Gastrocnemius medialis (tissue), 4 donors: ENCODE measurements around the gene PIRT.

ENCODE experiments used
- POLR2A ChIP-seq, 2 donors: fragments of 450-650 bp; IDR thresholded peaks; one replicate each; pipeline ENCODE4 v1.6.1; 2017; ENCODE audit warnings: antibody characterized with exemption in 2 of 2, mild to moderate bottlenecking in 2 of 2, moderate library complexity in 2 of 2
- TF ChIP-seq, protein P1 (sequence below), 5 experiments: fragments of 450-650 bp in 3 of 5; fragments of 200-600 bp in 2 of 5; sonication (generic) in 2 of 5; IDR thresholded peaks in 4 of 5; conservative IDR thresholded peaks in 1 of 5; 1 replicate in 4 of 5; 2 replicates in 1 of 5; pipeline ENCODE4 v1.5.1; 2016 to 2019; ENCODE audit warnings: antibody characterized with exemption in 5 of 5, mild to moderate bottlenecking in 3 of 5, moderate library complexity in 3 of 5

DNA sequence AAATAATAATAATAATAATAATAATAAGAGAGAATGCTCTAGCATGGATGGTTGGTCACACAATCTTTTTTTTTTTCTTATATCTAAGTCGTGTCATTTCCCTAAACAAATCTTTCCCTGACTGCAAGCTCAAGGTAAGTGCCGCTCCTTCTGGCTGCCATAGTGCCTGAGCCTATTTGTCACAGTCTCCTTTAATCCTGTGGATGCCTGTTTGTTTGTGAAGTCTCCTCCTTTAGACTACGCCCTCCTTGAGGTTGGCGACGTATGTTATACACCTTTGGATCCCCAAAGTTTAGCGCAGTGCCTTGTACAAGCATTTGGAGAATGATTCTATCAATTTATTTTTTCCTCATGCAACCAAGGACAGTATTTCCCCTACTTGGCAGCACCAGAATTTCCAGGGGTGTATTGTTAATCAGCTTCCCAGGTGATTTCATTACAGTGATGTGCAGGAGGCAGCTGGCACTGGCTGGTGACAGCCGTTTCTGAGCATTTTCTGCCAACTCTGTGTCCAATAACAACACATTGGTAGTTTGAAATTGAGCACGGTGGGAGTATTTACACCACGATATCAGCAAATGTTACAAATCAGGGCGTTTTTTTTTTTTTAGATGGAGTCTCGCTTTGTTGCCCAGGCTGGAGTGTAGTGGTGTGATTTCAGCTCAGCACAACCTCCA, 60.6 kb downstream of the PIRT start:
- TF ChIP-seq, protein P1, sequence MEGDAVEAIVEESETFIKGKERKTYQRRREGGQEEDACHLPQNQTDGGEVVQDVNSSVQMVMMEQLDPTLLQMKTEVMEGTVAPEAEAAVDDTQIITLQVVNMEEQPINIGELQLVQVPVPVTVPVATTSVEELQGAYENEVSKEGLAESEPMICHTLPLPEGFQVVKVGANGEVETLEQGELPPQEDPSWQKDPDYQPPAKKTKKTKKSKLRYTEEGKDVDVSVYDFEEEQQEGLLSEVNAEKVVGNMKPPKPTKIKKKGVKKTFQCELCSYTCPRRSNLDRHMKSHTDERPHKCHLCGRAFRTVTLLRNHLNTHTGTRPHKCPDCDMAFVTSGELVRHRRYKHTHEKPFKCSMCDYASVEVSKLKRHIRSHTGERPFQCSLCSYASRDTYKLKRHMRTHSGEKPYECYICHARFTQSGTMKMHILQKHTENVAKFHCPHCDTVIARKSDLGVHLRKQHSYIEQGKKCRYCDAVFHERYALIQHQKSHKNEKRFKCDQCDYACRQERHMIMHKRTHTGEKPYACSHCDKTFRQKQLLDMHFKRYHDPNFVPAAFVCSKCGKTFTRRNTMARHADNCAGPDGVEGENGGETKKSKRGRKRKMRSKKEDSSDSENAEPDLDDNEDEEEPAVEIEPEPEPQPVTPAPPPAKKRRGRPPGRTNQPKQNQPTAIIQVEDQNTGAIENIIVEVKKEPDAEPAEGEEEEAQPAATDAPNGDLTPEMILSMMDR (IDR thresholded peaks at IDR 0.05 in 4 of 5, conservative IDR thresholded peaks at IDR 0.05 in 1 of 5) = no peak
- no peak for TF ChIP-seq POLR2A (IDR thresholded peaks at IDR 0.05)
